Panc1 (cell line): ENCODE data around the gene SYCN. TPM values are rescaled to one million over a fixed set of nuclear protein-coding genes. Genes with fewer than 3 reads are reported as not detected.
A peak's percentile ranks its signal among the peaks of the same experiment; 100 is the strongest.

ENCODE experiments used
- ATAC-seq: fragments of 200-7000 bp; cut with Tn5 transposase; 2 replicates; pipeline ENCODE4 v1.9.1; 2020; ENCODE audit warnings: mild to moderate bottlenecking, moderate library complexity
- BruUV-seq: library from RNA; stranded (reverse); fragments of 400-500 nt; replicated peaks from 2 replicates; lab custom pipeline; 2021; lab: Mats Ljungman, UMichigan
- CTCF ChIA-PET: fragments of 300-600 bp; sonication (Branson Sonifier 250); formaldehyde crosslinking; loops from one replicate; lab custom pipeline; 2022; ENCODE audit warnings: antibody characterized with exemption; lab: Charles Lee
- POLR2A ChIA-PET: fragments of 300-600 bp; sonication (Branson Sonifier 250); formaldehyde crosslinking; loops from one replicate; lab custom pipeline; 2022; ENCODE audit warnings: antibody characterized with exemption; lab: Charles Lee
- DNase-seq: peaks from one replicate; pipeline ENCODE4 v3.0.0-alpha.2; 2010; ENCODE audit warnings: low read depth, low spot score
- H3K27ac ChIP-seq: 2 replicates; pipeline ENCODE4 v1.5.1; 2011; ENCODE audit warnings: mild to moderate bottlenecking, low read length, inconsistent platforms
- H3K27me3 ChIP-seq: fragments of 200-500 bp; sonication (Bioruptor generic); 2 replicates; pipeline ENCODE4 v1.6.0; 2014; ENCODE audit warnings: low read length, inconsistent platforms; ENCODE audit not compliant: control insufficient read depth, insufficient read depth
- H3K36me3 ChIP-seq: fragments of 200-500 bp; sonication (Bioruptor generic); 2 replicates; pipeline ENCODE4 v1.5.1; 2014; ENCODE audit warnings: inconsistent platforms, mild to moderate bottlenecking, low read length, moderate library complexity; ENCODE audit not compliant: control insufficient read depth, insufficient read depth
- H3K4me1 ChIP-seq: 2 replicates; pipeline ENCODE4 v1.5.1; 2011; ENCODE audit warnings: inconsistent platforms, mild to moderate bottlenecking, low read length, moderate library complexity; ENCODE audit not compliant: control insufficient read depth, insufficient read depth
- H3K4me3 ChIP-seq, 2 experiments: 2 replicates each; pipeline ENCODE4 v1.5.1; 2011 to 2012; ENCODE audit warnings: low read depth in 2 of 2, low read length in 2 of 2, mild to moderate bottlenecking in 2 of 2, inconsistent platforms in 1 of 2, moderate library complexity in 1 of 2
- H3K9me3 ChIP-seq: fragments of 200-500 bp; sonication (Bioruptor generic); 2 replicates; pipeline ENCODE4 v1.5.1; 2014; ENCODE audit warnings: low read depth, mild to moderate bottlenecking, inconsistent platforms, low read length, moderate library complexity; ENCODE audit not compliant: control insufficient read depth, insufficient read depth
- POLR2AphosphoS5 ChIP-seq: IDR thresholded peaks from 2 replicates; pipeline ENCODE4 v1.6.1; 2012; ENCODE audit warnings: mild to moderate bottlenecking, low read depth, low read length, moderate library complexity
- SIN3A ChIP-seq: IDR thresholded peaks from 2 replicates; pipeline ENCODE4 v1.6.1; 2012; ENCODE audit warnings: low read depth, mild to moderate bottlenecking, low read length, moderate library complexity, borderline replicate concordance; ENCODE audit not compliant: insufficient read depth
- TCF7L2 ChIP-seq: IDR thresholded peaks from 2 replicates; pipeline ENCODE4 v1.6.1; 2011; ENCODE audit warnings: mild to moderate bottlenecking, low read depth, low read length, inconsistent platforms
- in situ Hi-C: cut with HindIII; loops from 2 replicates; pipeline ENCODE4 v1.10.0; 2016; ENCODE audit warnings: low sequenced_read_pairs, low pct_unique_long_range_greater_than_20kb
- intact Hi-C: fragments of 100-400 bp; cut with micrococcal nuclease; formaldehyde crosslinking; loops from one replicate; pipeline ENCODE4 v1.10.0; 2022; ENCODE audit not compliant: unreplicated experiment
- total RNA-seq: library from RNA; stranded (reverse); gene quantifications from one replicate; pipeline ENCODE4 v1.2.1, GENCODE V29; 2021; ENCODE audit not compliant: unreplicated experiment
- TF ChIP-seq, protein P1 (sequence below): fragments of 450-650 bp; IDR thresholded peaks from 2 replicates; pipeline ENCODE4 v1.5.1; 2017; ENCODE audit warnings: mild to moderate bottlenecking
- TF ChIP-seq, protein P2 (sequence below), 2 experiments: IDR thresholded peaks; 2 replicates each; pipeline ENCODE4 v1.6.1; 2011 to 2012; ENCODE audit warnings: low read depth in 2 of 2, control low read depth in 1 of 2, low read length in 1 of 2, mild to moderate bottlenecking in 1 of 2, moderate library complexity in 1 of 2; ENCODE audit not compliant: insufficient read depth in 1 of 2

SYCN gene
- total RNA-seq, 1 experiment from 2014 or later: 0.33 TPM

DNA sequence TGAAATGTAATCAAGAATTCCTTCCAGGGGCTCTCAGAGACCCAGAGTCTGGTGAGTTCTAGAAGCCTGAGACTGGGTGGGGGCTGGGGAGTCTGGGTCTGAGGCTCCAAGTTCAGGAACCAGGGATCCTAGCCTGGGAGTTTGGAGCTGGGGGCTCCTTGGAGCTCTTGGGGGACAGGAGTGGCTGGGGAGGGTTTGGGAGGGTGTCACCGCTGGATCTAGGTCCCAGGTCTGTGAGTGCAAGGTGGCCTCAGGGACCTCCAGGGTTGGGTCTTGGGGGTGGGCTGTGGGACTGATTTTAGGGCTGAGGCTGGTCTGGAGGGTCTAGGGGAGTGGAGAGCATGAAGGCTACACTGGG lies 1.1 kb downstream of the SYCN start:
- no peaks in the 10 kb centered on the region for H3K36me3 ChIP-seq
- ChIA-PET CTCF (interaction anchor here (0.5 to 1.5 kb wide), 3 partner anchors 9 to 589 kb away, joined by 4 to 7 read pairs (median 4); no protein-coding TSS in a partner anchor), POLR2A (interaction anchor here (0.6 to 1.1 kb wide), 3 partner anchors 9 to 139 kb away, joined by 5 to 10 read pairs (median 7); partner anchors contain the start of gene SAMD4B)
- in situ Hi-C loops (no loop called here), intact Hi-C loops (no loop called here)
- TF ChIP-seq POLR2AphosphoS5 (no peak), TCF7L2 (no peak), SIN3A (no peak)
- TF ChIP-seq, protein P1, sequence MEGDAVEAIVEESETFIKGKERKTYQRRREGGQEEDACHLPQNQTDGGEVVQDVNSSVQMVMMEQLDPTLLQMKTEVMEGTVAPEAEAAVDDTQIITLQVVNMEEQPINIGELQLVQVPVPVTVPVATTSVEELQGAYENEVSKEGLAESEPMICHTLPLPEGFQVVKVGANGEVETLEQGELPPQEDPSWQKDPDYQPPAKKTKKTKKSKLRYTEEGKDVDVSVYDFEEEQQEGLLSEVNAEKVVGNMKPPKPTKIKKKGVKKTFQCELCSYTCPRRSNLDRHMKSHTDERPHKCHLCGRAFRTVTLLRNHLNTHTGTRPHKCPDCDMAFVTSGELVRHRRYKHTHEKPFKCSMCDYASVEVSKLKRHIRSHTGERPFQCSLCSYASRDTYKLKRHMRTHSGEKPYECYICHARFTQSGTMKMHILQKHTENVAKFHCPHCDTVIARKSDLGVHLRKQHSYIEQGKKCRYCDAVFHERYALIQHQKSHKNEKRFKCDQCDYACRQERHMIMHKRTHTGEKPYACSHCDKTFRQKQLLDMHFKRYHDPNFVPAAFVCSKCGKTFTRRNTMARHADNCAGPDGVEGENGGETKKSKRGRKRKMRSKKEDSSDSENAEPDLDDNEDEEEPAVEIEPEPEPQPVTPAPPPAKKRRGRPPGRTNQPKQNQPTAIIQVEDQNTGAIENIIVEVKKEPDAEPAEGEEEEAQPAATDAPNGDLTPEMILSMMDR: no peak
- TF ChIP-seq, protein P2, sequence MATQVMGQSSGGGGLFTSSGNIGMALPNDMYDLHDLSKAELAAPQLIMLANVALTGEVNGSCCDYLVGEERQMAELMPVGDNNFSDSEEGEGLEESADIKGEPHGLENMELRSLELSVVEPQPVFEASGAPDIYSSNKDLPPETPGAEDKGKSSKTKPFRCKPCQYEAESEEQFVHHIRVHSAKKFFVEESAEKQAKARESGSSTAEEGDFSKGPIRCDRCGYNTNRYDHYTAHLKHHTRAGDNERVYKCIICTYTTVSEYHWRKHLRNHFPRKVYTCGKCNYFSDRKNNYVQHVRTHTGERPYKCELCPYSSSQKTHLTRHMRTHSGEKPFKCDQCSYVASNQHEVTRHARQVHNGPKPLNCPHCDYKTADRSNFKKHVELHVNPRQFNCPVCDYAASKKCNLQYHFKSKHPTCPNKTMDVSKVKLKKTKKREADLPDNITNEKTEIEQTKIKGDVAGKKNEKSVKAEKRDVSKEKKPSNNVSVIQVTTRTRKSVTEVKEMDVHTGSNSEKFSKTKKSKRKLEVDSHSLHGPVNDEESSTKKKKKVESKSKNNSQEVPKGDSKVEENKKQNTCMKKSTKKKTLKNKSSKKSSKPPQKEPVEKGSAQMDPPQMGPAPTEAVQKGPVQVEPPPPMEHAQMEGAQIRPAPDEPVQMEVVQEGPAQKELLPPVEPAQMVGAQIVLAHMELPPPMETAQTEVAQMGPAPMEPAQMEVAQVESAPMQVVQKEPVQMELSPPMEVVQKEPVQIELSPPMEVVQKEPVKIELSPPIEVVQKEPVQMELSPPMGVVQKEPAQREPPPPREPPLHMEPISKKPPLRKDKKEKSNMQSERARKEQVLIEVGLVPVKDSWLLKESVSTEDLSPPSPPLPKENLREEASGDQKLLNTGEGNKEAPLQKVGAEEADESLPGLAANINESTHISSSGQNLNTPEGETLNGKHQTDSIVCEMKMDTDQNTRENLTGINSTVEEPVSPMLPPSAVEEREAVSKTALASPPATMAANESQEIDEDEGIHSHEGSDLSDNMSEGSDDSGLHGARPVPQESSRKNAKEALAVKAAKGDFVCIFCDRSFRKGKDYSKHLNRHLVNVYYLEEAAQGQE (IDR thresholded peaks at IDR 0.05; ENCODE audit: insufficient read depth in 1 of 2, low read depth in 2 of 2, low read length in 1 of 2): no peak
- DNase-seq: no peak
- H3K4me3 ChIP-seq: no peak overlapping the region
- H3K4me1 ChIP-seq: peaks cover 5% of the 10 kb centered on the region
- H3K27ac ChIP-seq: no peak overlapping the region
- H3K27me3 ChIP-seq: peaks cover 3% of the 10 kb centered on the region; the same call in 1 of the 2 replicates
- no TSS peak for BruUV-seq
- ATAC-seq: no peak
- no peaks in the 10 kb centered on the region for H3K9me3 ChIP-seq

DNA sequence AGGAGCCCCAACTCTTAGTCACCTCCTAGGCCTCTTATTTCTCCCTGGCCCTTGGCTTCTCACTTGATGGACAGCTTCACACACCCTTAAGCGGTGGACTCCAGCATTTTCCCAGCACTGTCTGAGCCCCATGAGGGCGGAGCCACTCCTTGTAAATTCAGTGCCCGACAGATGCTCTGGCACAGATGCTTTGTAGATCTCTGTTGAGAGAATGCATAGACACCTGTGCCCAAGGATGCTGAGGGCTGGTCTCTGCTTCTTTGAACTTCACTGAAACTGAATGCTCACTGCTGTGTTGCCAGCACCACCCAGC lies 3.3 kb downstream of the SYCN start:
- ChIA-PET CTCF (interaction anchor here (0.6 to 1.1 kb wide), 2 partner anchors 78 to 122 kb away, joined by 3 to 12 read pairs; no protein-coding TSS in a partner anchor), POLR2A (no interaction called here)
- H3K4me3 ChIP-seq: no peak overlapping the region
- ATAC-seq (peak; percentile 2), DNase-seq (no peak)
- no peak overlapping the region for H3K27ac ChIP-seq
- no peak for TF ChIP-seq POLR2AphosphoS5
- in situ Hi-C loops (no loop called here), intact Hi-C loops (no loop called here)
- H3K36me3 ChIP-seq: no peaks in the 10 kb centered on the region
- H3K4me1 ChIP-seq: peaks cover 5% of the 10 kb centered on the region
- H3K27me3 ChIP-seq: peaks cover 3% of the 10 kb centered on the region; the same call in 1 of the 2 replicates
- H3K9me3 ChIP-seq: no peaks in the 10 kb centered on the region
- no TSS peak for BruUV-seq

DNA sequence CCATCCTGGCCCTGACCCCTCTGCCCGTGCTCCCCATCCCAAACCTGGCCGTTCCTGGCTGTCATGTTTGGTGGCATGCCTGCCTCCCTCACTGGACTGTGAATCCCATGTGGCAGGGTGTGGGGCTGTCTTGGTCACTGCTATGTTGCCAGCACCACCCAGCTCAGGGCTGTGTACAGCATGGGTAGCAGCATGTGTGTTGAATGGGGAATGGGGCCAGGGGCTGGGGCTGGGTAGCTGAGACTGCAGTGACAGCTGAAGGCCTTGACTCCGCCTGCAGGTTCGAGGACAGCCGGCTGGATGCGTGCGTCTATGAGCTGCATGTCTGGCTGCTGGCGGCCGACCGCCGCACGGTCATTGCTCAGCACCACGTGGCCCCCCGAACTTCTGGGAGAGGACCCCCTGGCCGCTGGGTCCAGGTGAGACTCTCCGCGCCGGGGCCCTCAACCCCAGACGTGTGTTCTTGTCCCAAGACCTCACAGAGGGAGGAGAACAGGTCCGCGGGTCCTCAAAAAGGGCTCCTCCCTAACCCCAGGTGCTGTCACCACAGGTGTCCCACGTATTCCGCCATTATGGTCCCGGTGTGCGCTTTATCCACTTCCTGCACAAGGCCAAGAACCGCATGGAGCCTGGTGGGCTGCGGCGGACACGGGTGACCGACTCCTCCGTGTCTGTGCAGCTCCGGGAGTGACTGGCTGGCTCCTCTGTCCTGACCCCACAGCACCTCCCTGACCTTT lies 3.8 kb downstream of the SYCN start:
- in situ Hi-C loops (no loop called here), intact Hi-C loops (no loop called here)
- ChIA-PET CTCF (interaction anchor here (1.1 to 1.2 kb wide), 2 partner anchors 23 to 123 kb away, joined by 3 to 12 read pairs; no protein-coding TSS in a partner anchor), POLR2A (interaction anchor here (0.7 to 1.0 kb wide), 2 partner anchors 12 to 14 kb away, joined by 4 to 7 read pairs; no protein-coding TSS in a partner anchor)
- no peak overlapping the region for H3K4me3 ChIP-seq
- no peak overlapping the region for H3K27ac ChIP-seq
- TF ChIP-seq SIN3A (no peak), POLR2AphosphoS5 (no peak), TCF7L2 (no peak)
- TF ChIP-seq, protein P2 (IDR thresholded peaks at IDR 0.05; ENCODE audit: insufficient read depth in 1 of 2, low read depth in 2 of 2, low read length in 1 of 2): no peak
- TF ChIP-seq, protein P1: no peak
- no peak for ATAC-seq
- BruUV-seq: no TSS peak
- no peaks in the 10 kb centered on the region for H3K36me3 ChIP-seq
- no peaks in the 10 kb centered on the region for H3K9me3 ChIP-seq
- peaks cover 9% of the 10 kb centered on the region for H3K4me1 ChIP-seq
- no peak for DNase-seq
- H3K27me3 ChIP-seq: peaks cover 3% of the 10 kb centered on the region; the same call in 1 of the 2 replicates
